Testis (tissue), 2 donors: ENCODE data around the gene SYCE3.

Experiments used
- POLR2A ChIP-seq: fragments of 450-650 bp; IDR thresholded peaks from one replicate; pipeline ENCODE4 v1.6.1; 2017; ENCODE audit warnings: antibody characterized with exemption, mild to moderate bottlenecking, moderate library complexity
- TF ChIP-seq, protein P1 (sequence below), 3 experiments: fragments of 450-650 bp in 2 of 3; fragments of 200-600 bp in 1 of 3; sonication (generic) in 1 of 3; IDR thresholded peaks; one replicate each; pipeline ENCODE4 v1.5.1; 2016 to 2019; ENCODE audit warnings: antibody characterized with exemption in 3 of 3, mild to moderate bottlenecking in 2 of 3, moderate library complexity in 1 of 3

DNA sequence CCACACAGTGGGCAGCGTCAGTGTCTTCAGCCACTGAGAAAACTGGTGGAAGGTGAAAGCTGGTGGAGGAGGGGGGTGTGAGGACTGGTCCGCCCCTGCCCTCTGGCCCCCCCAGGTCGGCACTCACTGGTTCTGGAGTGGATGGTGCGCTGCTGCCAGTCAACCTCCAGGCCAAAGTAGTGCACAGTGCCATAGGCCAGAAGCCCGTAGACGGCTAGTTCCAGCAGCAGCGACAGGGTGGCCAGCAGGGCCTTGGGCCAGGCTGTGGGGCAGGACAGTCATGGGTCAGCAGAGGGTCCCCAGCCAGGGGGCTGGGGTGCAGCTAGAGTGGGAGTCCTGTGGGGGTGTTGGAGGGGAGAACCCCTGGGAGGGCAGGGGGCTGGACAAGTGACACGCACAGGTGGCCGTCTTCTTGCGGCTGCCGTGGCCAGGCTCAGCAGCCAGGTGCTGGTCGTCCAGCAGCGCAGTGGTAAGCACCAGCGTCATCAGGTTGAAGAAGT, 57.4 kb downstream of the SYCE3 start:
- TF ChIP-seq, protein P1, sequence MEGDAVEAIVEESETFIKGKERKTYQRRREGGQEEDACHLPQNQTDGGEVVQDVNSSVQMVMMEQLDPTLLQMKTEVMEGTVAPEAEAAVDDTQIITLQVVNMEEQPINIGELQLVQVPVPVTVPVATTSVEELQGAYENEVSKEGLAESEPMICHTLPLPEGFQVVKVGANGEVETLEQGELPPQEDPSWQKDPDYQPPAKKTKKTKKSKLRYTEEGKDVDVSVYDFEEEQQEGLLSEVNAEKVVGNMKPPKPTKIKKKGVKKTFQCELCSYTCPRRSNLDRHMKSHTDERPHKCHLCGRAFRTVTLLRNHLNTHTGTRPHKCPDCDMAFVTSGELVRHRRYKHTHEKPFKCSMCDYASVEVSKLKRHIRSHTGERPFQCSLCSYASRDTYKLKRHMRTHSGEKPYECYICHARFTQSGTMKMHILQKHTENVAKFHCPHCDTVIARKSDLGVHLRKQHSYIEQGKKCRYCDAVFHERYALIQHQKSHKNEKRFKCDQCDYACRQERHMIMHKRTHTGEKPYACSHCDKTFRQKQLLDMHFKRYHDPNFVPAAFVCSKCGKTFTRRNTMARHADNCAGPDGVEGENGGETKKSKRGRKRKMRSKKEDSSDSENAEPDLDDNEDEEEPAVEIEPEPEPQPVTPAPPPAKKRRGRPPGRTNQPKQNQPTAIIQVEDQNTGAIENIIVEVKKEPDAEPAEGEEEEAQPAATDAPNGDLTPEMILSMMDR (IDR thresholded peaks at IDR 0.05): no peak
- TF ChIP-seq POLR2A: no peak
